Central memory CD8-positive, alpha-beta T cell (primary cell): ENCODE data around the gene USH2A.

Experiments used
- ATAC-seq: fragments of 150-1000 bp; cut with Tn5 transposase; replicated peaks from 2 replicates; pipeline ENCODE4 v1.10.0; 2022; ENCODE audit warnings: mild to moderate bottlenecking, moderate FRiP score, moderate number of reproducible peaks; ENCODE audit not compliant: poor library complexity, severe bottlenecking; ENCODE audit errors: extremely low read depth
- DNase-seq, 2 donors: peaks; one replicate each; pipeline ENCODE4 v3.0.0; 2021; ENCODE audit warnings: low spot score in 2 of 2
- H3K27ac Mint-ChIP-seq: one replicate; pipeline ENCODE4 v1.8.0; 2022; ENCODE audit warnings: low read depth, mild to moderate bottlenecking, moderate library complexity, mixed read lengths
- H3K27me3 Mint-ChIP-seq: one replicate; pipeline ENCODE4 v1.8.0; 2022; ENCODE audit warnings: mixed read lengths
- H3K36me3 Mint-ChIP-seq: one replicate; pipeline ENCODE4 v1.8.0; 2022; ENCODE audit warnings: mild to moderate bottlenecking, moderate library complexity, mixed read lengths; ENCODE audit not compliant: insufficient read depth
- H3K4me1 Mint-ChIP-seq: one replicate; pipeline ENCODE4 v1.8.0; 2022; ENCODE audit warnings: mixed read lengths
- H3K4me3 Mint-ChIP-seq: one replicate; pipeline ENCODE4 v1.8.0; 2022; ENCODE audit warnings: mild to moderate bottlenecking, moderate library complexity, mixed read lengths
- H3K9me3 Mint-ChIP-seq: one replicate; pipeline ENCODE4 v1.8.0; 2022; ENCODE audit warnings: mixed read lengths

USH2A gene

DNA sequence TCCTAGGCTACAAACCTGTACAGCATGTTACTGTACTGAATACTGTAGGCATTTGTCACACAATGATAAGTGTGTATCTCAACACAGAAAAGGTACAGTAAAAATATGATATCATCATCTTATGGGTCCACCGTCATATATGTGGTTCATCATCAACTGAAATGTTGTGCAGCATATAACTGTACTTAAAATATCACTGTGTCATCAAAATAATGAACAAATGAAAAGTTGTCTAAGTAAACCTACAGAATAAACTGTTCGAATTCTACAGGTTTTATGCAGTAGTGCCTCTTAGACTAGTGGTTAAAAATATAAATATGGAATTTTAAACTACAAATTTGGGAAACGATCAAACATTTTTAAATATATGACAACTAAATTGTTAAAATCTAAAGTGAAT lies 527.4 kb downstream of the USH2A start:
- Mint-ChIP-seq H3K4me3 (no peak overlapping the region), H3K4me1 (no peaks in the 10 kb centered on the region), H3K36me3 (no peaks in the 10 kb centered on the region), H3K27ac (no peak overlapping the region), H3K27me3 (no peaks in the 10 kb centered on the region), H3K9me3 (peaks cover 16% of the 10 kb centered on the region)
- ATAC-seq (no peak), DNase-seq (no peak)

DNA sequence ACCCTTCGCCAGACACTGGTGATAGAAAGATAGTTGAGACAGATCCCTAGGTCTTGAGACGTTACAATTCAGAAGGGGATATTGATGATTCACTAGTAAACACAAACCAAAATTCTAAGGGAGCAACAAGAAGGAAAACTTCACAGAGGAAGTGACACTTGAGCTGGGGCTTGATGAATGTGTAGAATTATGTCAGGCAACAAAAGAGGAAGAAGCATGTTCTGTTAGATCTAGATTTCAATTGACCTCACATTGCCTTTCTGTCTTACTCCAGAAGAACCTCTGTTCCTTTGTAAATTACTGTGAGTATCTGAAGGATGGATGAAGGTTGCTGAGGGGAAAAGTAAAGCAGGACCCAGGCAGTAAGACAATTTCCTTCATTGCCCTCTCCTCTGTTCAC lies 528.0 kb downstream of the USH2A start:
- no peaks in the 10 kb centered on the region for H3K4me1 Mint-ChIP-seq
- no peak for ATAC-seq
- peaks cover 16% of the 10 kb centered on the region for H3K9me3 Mint-ChIP-seq
- H3K4me3 Mint-ChIP-seq: no peak overlapping the region
- DNase-seq: no peak
- H3K36me3 Mint-ChIP-seq: no peaks in the 10 kb centered on the region
- H3K27me3 Mint-ChIP-seq: no peaks in the 10 kb centered on the region
- no peak overlapping the region for H3K27ac Mint-ChIP-seq

DNA sequence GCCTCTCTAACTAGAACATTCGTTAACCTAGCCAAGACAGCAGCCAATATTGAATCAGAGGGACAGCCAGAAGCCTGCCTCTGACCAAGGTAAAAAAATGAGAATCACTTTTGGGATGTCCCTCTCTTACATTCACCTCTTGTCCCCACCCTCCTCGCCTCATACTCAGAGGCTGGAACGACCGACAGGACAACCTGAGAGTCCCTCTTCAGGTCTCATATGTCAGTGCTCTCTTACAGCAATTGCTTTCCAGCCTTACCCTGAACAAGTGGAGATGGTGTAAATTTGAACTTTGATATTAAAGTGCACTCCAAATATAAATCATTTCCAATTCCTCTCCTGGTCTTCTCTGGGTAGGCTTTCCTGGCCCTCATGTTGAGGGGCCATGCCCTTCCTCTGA lies 528.6 kb downstream of the USH2A start:
- no peak for DNase-seq
- peaks cover 16% of the 10 kb centered on the region for H3K9me3 Mint-ChIP-seq
- H3K4me1 Mint-ChIP-seq: no peaks in the 10 kb centered on the region
- H3K27ac Mint-ChIP-seq: no peak overlapping the region
- no peak overlapping the region for H3K4me3 Mint-ChIP-seq
- H3K27me3 Mint-ChIP-seq: no peaks in the 10 kb centered on the region
- H3K36me3 Mint-ChIP-seq: no peaks in the 10 kb centered on the region
- no peak for ATAC-seq

DNA sequence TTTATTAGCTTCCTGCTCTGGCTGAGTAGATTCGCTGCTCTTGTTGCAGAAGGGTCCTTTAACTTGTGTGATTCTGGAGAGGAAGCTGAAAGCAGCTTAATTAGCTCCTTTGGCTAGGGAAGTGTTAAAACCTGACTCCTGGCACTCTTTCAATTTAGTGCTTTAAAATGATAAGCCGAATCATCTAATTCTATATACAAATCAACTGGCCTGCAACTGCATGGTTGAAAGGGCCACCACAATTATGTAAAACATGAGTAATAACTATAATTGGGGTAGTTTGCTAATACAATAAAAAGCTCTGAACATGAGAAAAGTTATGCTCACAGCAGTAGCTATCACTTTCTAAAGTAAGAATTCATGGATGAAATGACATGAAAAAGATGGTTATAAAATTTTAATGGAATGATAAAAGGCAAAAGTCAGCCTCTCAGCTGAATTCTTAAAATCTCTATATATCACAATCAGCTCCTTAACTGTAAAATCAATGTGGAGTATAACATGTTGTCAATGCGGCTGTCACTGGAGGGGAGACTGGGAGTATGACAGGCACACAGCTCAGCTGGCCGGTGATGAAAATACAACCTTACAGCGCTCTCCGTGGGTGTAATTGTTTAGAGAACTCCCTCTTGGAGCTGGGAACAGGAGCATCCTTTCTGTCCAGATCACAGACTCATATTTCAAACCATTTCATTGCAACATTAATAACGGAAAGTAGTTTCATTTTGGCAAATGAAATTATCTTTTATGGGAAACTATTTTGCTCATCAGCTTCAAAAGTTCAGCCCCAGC lies 531.8 kb downstream of the USH2A start:
- Mint-ChIP-seq H3K27me3 (no peaks in the 10 kb centered on the region), H3K4me3 (no peak overlapping the region), H3K36me3 (no peaks in the 10 kb centered on the region), H3K27ac (no peak overlapping the region), H3K4me1 (no peaks in the 10 kb centered on the region), H3K9me3 (peaks cover 10% of the 10 kb centered on the region)
- DNase-seq (no peak), ATAC-seq (no peak)

DNA sequence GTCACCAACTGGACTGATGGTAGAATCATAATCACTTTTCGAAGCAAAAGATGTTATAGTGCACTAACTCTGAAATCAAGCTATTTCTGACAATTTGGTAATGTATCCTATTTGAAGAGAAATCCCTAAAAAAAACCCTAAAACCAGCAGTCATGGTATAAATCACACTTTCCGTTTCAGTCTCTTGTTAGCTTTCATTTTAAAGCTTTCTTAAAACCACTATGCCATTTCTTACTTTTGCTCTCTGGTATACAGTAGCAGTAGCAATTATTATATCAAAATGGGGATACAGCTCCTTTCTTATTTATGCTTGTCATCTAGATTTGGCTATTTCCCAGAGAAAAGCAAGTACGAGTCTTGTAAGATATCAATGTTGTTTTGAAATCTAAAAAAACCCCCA lies 532.8 kb downstream of the USH2A start:
- H3K4me1 Mint-ChIP-seq: no peaks in the 10 kb centered on the region
- H3K4me3 Mint-ChIP-seq: no peak overlapping the region
- ATAC-seq: no peak
- peaks cover 15% of the 10 kb centered on the region for H3K9me3 Mint-ChIP-seq
- no peaks in the 10 kb centered on the region for H3K36me3 Mint-ChIP-seq
- DNase-seq: no peak
- H3K27ac Mint-ChIP-seq: no peak overlapping the region
- H3K27me3 Mint-ChIP-seq: no peaks in the 10 kb centered on the region

DNA sequence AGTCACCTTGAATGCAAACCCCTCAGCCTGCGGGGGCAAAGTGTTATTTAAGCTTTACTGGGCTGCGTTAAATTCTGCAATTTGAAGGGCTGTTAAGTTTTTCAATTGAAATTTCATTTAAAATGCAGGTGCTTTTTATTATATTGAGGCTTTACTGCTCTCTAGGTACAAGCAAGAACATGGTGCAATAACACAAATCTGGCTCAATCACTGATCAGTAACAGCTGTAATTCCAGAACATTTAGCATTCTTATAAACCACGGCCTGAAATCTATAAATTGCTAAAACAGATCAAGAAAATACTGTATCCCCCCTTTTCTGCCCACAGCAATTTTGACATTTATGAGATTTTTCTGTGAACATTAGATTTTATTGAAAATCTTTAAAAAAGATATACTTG lies 533.4 kb downstream of the USH2A start:
- Mint-ChIP-seq H3K9me3 (peaks cover 12% of the 10 kb centered on the region), H3K36me3 (no peaks in the 10 kb centered on the region), H3K4me1 (no peaks in the 10 kb centered on the region), H3K4me3 (no peak overlapping the region), H3K27me3 (no peaks in the 10 kb centered on the region), H3K27ac (no peak overlapping the region)
- DNase-seq (no peak), ATAC-seq (no peak)

DNA sequence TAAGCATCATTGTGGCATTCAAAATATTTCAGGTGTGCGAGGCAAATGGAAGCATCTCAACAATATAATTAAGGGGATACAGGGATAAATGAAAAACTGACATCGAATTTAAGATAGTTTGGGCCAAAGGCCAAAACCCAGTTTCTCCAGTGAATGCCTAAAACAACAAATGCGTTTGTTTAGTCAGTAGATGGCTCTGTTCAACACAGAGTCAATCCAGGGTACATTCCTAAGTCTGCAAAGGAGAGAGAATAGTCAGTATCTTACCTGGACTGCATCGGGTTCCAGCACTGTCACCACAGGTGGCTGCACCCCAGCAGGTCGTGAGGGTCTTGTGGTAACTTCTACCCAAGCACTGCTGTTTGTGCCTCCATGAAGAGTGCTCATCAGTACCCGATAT lies 535.1 kb downstream of the USH2A start:
- DNase-seq: no peak
- H3K4me1 Mint-ChIP-seq: no peaks in the 10 kb centered on the region
- no peaks in the 10 kb centered on the region for H3K27me3 Mint-ChIP-seq
- H3K9me3 Mint-ChIP-seq: peaks cover 9% of the 10 kb centered on the region
- H3K36me3 Mint-ChIP-seq: no peaks in the 10 kb centered on the region
- H3K27ac Mint-ChIP-seq: no peak overlapping the region
- no peak for ATAC-seq
- H3K4me3 Mint-ChIP-seq: no peak overlapping the region

DNA sequence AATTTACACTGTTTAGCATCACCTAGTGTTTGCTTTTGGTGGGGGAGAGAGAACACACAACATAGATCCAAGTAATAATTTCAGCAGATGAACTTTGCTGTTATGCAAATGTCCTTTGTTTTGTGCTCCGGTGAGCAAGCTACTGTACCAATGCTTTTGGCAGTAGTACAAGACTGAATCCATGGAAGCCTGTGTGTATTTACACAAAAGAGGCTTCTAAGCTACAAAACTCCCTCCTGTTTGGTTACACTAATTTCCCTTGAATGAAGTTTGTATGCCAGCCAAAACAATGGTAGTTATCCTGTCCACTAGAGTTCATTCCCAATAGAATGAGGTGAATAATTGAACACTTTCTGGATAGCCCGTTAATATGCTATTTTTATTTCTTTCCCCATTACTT lies 535.6 kb downstream of the USH2A start:
- ATAC-seq (no peak), DNase-seq (no peak)
- Mint-ChIP-seq H3K9me3 (peaks cover 6% of the 10 kb centered on the region), H3K4me1 (no peaks in the 10 kb centered on the region), H3K36me3 (no peaks in the 10 kb centered on the region), H3K4me3 (no peak overlapping the region), H3K27me3 (no peaks in the 10 kb centered on the region), H3K27ac (no peak overlapping the region)

DNA sequence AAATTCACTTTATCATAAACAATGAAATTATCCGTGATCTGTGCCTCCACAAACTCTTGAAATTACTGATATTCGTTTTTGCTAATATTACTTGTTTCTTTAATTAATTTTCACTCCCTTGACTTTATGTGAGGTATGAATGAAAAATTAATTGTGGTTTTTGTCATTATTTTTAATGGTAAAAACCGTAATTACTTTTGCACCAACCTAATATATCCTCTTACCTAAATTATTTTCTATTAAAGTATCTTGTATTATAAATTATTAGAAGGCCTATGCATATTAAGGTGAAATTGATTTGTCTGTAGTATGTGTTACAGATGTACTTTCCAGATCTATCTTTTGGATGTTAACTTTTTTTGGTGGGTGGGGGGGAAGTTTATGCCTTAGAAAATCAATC lies 540.2 kb downstream of the USH2A start:
- Mint-ChIP-seq H3K27ac (no peak overlapping the region), H3K4me3 (no peak overlapping the region), H3K4me1 (no peaks in the 10 kb centered on the region), H3K9me3 (peaks cover 5% of the 10 kb centered on the region), H3K36me3 (no peaks in the 10 kb centered on the region), H3K27me3 (no peaks in the 10 kb centered on the region)
- no peak for ATAC-seq
- no peak for DNase-seq

DNA sequence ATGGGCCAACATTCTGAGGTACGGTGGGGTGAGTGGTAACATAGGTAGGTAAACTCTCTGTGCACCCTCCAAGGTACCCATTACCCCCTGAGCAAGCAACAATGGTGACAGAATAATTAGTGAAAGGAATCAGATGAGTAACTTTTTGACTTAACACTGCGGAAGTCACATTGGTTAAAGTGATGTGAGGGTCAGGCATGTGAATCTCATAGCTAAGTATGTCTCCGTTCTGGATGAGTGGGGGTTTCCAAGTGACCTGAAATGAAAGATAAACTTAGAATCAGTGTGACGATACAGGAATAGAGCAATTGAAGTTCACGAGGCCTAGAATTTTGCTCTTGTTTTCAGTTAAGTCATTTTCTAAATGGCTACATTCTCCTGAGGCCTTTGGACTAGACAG lies 544.4 kb downstream of the USH2A start:
- DNase-seq (no peak), ATAC-seq (no peak)
- Mint-ChIP-seq H3K9me3 (peaks cover 6% of the 10 kb centered on the region), H3K36me3 (no peaks in the 10 kb centered on the region), H3K27me3 (no peaks in the 10 kb centered on the region), H3K27ac (no peak overlapping the region), H3K4me3 (no peak overlapping the region), H3K4me1 (no peaks in the 10 kb centered on the region)

DNA sequence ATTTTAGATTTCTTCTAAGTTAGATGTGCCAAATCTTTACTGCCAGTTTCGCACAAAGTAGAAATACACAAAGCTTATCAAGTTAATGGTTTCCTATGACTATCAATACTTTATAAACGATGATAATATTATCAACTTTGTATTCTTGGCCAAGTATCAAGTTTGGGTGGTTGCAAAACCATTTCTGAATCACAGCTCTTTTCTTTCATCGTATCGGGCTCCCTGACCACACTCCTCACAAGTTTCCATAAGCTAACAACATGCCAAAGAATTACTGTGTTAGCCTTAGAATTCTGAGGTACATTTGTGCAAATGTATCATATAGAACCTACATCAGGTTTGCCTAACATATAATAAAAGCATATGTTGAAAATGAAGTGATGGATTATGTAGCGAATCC lies 545.1 kb downstream of the USH2A start:
- Mint-ChIP-seq H3K4me3 (no peak overlapping the region), H3K4me1 (no peaks in the 10 kb centered on the region), H3K27ac (no peak overlapping the region), H3K36me3 (no peaks in the 10 kb centered on the region), H3K27me3 (no peaks in the 10 kb centered on the region), H3K9me3 (peaks cover 6% of the 10 kb centered on the region)
- DNase-seq: no peak
- ATAC-seq: no peak

DNA sequence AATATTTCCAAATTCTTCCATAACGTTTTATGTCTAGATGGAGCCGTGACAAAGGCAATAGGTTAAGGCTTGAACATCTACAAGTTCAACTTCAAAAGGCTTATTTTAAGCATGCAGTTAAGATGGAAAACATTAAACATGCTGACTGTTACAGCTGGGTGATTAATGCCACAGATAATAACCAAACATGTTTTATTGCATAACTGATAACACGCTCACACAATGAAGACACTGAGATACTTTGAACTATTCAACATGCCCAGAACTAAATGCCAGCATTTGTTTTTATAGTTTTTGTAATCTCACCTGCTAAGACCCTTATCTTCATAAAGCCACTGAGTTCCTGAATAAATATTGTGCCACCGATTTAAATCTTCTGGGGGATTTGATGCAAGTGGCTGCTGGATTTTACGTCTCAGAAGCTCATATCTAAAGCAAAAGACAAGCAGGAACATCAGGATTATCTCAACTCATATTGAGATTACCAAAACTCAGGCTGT lies 545.7 kb downstream of the USH2A start:
- H3K9me3 Mint-ChIP-seq: peaks cover 6% of the 10 kb centered on the region
- no peaks in the 10 kb centered on the region for H3K36me3 Mint-ChIP-seq
- ATAC-seq (no peak), DNase-seq (no peak)
- H3K27me3 Mint-ChIP-seq: no peaks in the 10 kb centered on the region
- H3K27ac Mint-ChIP-seq: no peak overlapping the region
- H3K4me1 Mint-ChIP-seq: no peaks in the 10 kb centered on the region
- no peak overlapping the region for H3K4me3 Mint-ChIP-seq

DNA sequence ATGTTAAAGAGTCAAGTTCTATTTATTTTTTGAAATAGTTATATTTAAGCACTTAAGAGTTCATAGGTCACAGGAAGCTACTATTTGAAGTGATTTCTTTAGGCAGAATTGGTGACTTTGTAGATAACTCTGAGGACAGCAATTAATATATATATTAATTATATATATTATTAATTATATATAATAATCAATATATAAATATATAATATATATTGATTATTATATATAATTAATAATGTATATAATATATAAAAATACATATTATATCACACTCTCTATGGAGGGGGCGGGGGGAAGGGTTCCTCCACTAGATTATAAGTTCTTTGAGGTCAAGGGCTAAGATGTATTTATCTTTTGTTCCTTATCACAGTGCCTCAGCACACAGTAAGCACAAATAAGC lies 547.5 kb downstream of the USH2A start:
- DNase-seq (no peak), ATAC-seq (no peak)
- Mint-ChIP-seq H3K36me3 (no peaks in the 10 kb centered on the region), H3K4me3 (no peak overlapping the region), H3K4me1 (no peaks in the 10 kb centered on the region), H3K27ac (no peak overlapping the region), H3K27me3 (no peaks in the 10 kb centered on the region), H3K9me3 (peaks cover 6% of the 10 kb centered on the region)
